ENCODE results near the gene HHATL.

DNA sequence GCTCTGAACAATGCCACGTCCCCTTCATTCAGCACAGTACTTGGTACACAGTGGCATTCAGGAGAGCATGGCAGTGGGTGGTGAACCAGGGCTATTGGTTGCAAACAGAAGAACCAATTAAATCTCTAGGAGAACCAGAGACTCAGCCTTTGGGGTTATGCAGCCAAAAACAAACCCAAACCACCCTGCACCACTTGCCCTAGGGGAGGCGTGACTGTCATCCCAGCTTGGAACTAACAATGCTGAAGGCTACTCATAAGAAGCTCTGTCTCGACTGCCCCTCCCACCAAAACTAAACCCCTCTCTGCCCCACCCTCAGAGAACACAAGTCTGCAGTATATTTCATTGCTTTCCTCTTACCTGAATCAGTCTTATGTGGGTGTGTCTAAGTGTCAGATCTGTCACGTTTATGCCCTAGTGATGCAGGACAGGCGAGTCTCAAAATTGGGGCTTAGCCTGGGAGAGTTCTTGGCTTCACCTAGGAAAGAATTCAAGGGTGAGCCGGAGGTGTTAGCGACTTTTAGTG is 32.5 kb downstream of the HHATL start:
- no peak for TF ChIP-seq NRF1 (IDR thresholded peaks at IDR 0.05; ENCODE audit: low read depth, low read length)
- no peak for TF ChIP-seq ZNF274 (IDR thresholded peaks at IDR 0.05; ENCODE audit: borderline replicate concordance, extremely low read depth, low read length)
- TF ChIP-seq, protein P1, sequence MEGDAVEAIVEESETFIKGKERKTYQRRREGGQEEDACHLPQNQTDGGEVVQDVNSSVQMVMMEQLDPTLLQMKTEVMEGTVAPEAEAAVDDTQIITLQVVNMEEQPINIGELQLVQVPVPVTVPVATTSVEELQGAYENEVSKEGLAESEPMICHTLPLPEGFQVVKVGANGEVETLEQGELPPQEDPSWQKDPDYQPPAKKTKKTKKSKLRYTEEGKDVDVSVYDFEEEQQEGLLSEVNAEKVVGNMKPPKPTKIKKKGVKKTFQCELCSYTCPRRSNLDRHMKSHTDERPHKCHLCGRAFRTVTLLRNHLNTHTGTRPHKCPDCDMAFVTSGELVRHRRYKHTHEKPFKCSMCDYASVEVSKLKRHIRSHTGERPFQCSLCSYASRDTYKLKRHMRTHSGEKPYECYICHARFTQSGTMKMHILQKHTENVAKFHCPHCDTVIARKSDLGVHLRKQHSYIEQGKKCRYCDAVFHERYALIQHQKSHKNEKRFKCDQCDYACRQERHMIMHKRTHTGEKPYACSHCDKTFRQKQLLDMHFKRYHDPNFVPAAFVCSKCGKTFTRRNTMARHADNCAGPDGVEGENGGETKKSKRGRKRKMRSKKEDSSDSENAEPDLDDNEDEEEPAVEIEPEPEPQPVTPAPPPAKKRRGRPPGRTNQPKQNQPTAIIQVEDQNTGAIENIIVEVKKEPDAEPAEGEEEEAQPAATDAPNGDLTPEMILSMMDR (IDR thresholded peaks at IDR 0.05; ENCODE audit: control extremely low read depth in 1 of 3, insufficient read depth in 1 of 3, low read depth in 1 of 3, low read length in 3 of 3): no peak
- no peak for TF ChIP-seq SRF (IDR thresholded peaks at IDR 0.05; ENCODE audit: low read depth, low read length)
- TF ChIP-seq, protein P2, sequence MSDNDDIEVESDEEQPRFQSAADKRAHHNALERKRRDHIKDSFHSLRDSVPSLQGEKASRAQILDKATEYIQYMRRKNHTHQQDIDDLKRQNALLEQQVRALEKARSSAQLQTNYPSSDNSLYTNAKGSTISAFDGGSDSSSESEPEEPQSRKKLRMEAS (IDR thresholded peaks at IDR 0.05): no peak
